IPS DF 19.7 (cell line): ENCODE data around the gene SLC13A4.
A peak's percentile ranks its signal among the peaks of the same experiment; 100 is the strongest.
"Not testable (repeated sequence)": the region's sequence is repeated elsewhere in the genome, so short reads cannot be mapped to it uniquely, and the experiment has no call there.

Experiments used
- DNase-seq: peaks from one replicate; pipeline ENCODE4 v3.0.0-alpha.2; 2013; ENCODE audit warnings: low read depth, low spot score

SLC13A4 gene

GRCh38 chr7:135753616-135754413, 25.8 kb upstream of the SLC13A4 start:
- DNase-seq = peak; percentile 75

- DNase-seq = no peak
Observed at GRCh38 chr7:135748770-135749169, 20.8 kb upstream of the SLC13A4 start, which contains the start of gene FAM180A. FAM180A (minus strand) TSS chr7:135748813; CDS start chr7:135748580, 233 bp downstream.

- no peak for DNase-seq
Observed at GRCh38 chr7:135747366-135747765, 19.4 kb upstream of the SLC13A4 start.

DNA sequence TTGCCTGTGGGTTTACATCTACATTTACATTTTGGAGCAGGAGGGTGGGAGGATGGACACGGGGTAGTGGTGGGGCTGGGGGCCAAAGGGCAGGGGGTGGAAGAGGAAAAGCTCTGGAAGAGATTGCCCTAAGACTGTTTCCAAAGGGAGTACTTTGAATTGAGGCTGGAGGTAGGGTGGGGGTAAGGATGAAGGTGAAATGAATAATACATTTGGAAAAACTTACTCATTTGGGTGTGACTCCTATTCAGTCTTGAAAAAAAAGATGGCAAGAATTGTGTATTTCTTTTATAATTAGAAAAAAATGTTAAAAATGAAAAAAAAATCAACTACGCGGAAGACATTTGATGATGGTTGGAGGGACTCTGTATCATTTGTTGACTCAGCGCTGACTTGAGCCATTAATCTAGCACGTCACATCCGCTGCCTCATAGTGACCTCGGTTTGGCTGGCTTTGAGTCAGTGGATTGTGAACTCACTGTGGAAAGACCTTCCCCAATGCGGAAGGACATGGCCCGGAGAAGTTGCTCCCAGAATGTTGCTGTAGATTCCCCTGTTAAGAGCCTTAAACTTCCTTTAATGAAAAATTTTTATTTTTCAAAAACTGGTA, 17.8 kb upstream of the SLC13A4 start:
- no peak for DNase-seq

DNA sequence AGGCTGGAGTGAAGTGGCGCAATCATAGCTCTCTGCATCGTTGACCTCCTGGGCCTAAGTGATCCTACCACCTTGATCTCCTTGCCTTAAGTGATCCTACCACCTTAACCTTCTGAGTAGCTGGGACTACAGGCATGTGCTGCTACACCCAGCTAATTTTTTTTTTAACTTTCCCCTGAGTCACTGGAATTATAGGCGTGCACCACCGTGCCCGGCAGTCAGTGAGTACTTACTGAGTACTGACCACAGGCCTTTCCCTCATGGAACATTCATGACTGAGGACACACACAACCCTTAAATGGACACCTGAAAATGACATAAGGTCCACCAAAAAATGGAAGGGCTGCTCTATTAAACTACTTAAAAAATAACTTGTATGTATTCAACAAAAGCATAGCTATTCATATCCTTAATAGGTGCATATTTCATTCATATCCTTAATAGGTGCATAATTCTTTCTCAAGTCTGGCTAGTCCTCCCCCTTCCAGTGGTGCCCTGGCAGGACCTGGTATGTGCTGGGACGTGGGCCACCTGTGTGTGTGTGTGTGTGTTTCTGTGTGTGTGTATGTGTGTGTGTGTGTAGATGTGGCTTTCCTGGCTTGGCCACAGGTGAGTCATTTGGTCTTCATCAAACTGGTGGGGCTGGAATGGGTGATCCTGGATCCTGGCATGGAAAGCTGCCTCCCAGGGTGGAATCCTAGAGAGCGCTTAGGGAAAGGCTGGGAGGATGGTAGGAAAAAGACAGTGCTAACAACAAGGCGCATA, 17.1 kb upstream of the SLC13A4 start:
- no peak for DNase-seq

DNA sequence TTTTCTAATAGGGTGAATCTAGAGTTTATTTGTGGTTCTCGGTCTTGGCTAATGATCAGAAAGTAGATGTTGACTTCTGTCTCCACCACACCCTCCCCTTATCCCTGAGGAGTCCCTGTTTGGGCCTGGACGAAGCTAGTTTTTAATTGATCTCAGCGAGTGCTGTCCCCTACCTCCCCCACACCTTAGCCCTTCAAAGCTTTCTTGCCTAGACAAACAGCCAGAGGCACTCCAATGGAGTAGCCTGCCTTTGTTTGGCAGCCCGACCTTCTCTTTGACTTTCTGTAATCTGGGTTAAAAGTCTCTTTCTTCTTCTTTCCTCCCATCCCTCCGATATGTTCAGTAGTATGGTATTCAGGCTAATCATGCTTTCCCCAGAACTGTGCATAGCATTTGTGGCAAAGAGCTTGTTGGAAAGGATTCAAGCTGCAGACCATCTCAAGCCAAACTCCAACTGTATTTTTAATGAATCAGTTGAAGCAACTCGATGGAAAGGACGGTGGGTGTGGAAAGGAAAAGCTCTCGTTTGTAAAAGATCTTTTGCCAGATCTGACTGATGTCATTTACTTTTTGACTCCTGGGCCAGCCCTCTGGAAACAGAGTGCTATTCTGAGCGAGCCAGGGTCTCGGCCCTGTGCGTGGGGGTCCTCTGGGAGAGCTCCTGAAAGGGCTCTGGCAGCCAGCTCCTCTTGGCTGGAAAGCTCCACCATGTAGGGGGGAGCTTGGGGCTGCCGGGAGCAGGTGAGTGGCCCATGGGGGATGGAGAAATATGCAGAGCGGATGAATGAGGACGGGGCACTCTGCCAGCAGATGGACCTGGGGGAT, 16.1 kb upstream of the SLC13A4 start:
- DNase-seq = no peak

DNA sequence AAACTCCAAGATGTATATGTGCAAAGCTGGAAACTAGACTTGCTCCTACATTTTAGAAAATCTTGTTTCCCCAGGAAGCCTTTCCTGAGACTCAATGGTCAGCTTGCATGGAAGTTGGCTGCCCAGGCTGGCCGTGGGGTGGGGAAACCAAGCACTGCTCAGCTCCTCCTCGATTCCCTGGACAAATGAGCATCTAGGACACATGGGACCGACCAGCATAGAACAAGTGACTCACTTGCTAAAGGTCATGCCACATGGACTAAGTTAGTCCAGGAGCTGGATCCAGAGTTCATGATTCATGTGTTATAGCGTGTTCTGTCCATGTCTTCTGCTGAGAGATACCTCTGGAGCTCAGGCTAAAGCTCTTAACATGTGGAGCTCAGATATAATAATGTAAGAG, 14.4 kb upstream of the SLC13A4 start:
- no peak for DNase-seq

DNA sequence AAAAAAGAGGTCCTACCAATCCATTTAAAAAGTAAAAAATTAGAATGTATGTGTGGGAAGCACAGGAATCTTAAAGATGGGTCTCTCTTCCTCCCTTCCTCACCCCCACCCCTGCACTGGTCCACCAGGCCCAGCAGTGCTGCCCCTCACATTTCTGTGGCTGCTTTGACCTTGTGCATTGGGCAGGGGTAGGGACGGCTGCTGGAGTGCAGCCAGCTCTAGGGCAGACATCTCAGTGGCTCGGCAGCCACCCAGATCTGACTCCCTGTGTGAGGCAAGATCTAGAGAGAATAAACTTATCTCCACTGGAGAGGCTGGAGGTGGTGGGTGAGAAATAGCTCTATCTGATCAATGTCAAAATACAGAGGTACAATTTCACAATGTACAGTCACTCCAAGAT, 13.9 kb upstream of the SLC13A4 start:
- no peak for DNase-seq

- no peak for DNase-seq
Observed at GRCh38 chr7:135740889-135741288, 12.9 kb upstream of the SLC13A4 start.

DNA sequence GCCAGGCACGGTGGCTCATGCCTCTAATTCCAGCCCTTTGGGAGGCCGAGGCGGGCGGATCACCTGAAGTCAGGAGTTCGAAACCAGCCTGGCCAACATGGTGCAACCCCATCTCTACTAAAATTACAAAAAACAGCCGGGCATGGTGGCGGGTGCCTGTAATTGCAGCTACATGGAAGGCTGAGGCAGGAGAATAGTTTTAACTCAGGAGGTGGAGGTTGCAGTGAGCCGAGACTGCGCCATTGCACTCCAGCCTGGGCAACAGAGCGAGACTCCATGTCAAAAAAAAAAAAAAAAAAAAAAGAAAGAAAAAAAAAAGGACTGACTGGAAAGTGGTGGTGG, 9.3 kb upstream of the SLC13A4 start:
- not testable (repeated sequence) for DNase-seq

DNA sequence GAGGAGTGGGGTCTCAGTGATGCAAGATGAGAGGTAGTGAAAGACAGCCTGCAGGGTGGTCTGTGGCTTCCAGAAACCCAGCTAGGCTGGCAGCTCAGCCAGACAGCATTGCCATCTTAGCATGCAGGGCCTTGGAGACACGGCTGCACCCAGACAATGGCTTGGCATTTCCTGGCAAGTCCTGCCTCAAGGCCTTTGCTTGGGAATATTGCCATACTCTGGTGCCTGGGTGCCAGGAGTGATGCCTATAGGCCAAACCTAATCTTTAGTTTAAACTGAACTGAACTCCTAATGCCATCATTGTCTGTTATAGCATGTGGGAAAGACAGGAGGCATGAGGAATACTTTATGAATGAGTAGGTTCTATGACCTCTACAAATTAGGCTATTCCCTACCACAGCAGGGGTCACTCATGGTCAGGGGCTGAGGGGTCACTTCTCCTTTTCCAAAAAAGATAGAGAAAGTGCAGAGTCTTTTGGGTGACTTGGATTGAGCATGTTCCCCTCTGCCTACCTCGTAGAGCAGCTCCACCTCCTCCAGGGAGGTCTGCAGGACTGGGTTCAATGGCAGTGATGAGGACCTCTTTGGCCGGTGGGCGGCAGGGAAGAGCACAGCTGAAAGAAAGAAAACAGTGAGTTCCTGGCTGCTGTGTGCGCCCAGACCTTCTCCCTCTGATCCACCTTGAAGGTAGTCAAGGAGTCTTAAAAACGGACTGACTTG, 8.8 kb upstream of the SLC13A4 start:
- no peak for DNase-seq

DNA sequence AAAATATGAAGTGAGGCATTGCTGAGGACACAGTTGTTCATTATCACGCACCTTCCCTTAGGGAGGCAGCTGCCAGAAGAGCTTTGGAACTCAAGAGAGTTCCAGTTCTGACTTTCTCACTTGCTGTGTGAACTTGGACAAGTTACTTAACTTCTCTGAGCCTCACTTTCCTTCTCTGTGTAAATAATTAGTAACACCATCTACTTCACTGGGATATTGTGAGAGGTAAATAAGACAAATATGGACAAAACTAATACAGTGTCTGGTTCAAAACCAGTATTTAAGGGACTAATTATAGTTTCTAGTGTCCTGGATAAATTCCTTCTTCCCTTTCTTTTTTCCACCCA, 6.3 kb upstream of the SLC13A4 start:
- DNase-seq = no peak

DNA sequence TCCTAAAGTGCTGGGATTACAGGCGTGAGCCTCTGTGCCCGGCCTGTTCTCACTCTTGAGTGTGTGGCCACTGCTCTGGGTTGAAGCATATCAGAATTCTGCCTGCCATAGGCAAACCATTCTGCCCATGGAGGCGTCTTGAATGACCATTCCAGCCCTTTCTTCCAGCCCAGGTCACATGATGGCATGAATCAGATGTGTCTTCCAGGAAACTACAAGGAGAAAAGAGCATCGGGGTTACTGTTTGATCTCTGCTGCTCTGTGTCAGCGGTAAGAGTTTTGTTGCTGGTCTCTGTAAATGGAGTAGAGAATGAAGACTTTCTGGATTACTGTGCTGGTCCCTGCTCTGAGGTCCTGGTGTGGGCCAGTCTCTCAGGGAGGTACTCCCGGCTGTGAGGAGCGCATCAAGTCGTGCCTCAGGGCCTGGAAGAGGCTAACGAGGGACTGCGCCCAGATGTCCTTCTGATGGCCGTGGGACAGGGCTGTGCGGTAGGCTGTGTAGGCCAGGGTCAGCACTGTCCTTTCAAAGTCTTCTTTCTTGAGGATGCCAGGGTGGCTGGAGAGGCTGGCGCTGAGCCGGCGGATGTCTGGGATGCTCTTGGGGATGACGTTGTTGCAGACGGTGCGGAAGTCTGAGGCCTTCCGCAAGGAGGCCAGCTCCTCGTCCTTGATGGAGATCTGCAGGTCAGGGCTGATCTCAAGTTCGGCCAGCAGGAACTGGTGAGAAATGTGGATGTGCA, 5.8 kb upstream of the SLC13A4 start:
- no peak for DNase-seq

DNA sequence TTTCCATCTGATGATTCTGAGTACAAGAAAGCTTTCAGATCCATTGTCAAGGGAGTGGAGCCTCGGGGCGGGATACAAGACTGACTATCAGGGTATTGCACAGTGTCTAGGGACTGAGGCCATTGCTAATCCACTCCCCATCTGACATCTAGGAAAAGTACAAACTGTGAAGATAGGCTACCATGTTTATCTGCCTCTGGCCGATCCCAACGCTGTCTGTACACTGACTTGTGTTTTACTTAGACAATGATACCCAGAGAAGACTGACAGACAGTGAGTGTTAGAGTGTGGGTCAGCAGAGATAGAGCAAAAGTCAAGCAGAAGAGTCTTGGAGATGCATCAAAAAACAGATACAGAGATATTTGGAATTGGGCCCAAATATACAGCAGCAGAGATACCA, 3.1 kb upstream of the SLC13A4 start:
- DNase-seq = no peak

- DNase-seq = no peak
Observed at GRCh38 chr7:135729230-135729629, 1.2 kb upstream of the SLC13A4 start.

DNA sequence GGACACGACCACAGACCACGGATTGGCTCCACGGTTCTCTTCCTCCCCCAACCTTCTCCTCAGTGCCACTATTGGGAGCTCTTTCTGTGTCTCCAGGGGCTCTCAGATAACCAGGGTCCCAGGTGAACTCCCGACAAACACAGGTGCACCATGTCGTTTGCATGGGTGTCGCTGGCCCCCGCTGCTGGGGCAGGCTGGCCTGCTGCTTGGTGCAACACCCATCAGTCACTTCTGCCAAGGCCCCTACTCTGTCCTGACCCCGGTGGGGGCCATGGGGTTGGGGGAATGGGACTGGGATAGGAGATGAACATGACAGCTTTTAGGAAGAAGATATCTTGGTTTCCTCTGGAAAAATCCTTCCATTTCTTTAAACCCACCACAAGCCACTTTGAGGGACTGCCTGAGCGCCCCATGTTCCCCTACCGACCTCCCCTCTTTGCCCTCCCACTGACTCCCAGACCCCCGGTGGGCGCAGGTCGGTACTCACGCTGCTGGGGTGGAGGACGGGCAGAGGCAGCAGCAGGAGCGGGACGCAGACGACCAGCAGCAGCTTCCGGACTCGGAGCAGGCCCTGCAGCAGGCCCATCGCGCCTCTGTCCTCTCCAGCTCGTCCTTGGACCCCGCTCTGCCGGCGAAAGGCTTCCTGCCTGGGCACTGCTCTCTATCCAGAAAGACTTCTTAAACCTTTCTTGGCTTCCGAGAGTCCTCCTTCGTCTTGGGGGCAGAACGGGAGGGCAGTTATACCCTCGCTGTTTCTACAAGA, 894 bp downstream of the SLC13A4 start:
- DNase-seq = no peak

- DNase-seq = no peak
Observed at GRCh38 chr7:135726276-135726788, 1.7 kb downstream of the SLC13A4 start.

GRCh38 chr7:135723411-135723810, 4.6 kb downstream of the SLC13A4 start:
- DNase-seq = no peak

- no peak for DNase-seq
Observed at GRCh38 chr7:135721198-135721820, 6.7 kb downstream of the SLC13A4 start.
